PFSK-1 (cell line): ENCODE data around the gene NRCAM.

ENCODE experiments used
- FOXP2 ChIP-seq: optimal IDR thresholded peaks from 2 replicates; pipeline ENCODE3; 2011; ENCODE audit warnings: borderline replicate concordance, control low read depth, inconsistent platforms; ENCODE audit not compliant: insufficient read depth; ENCODE audit errors: extremely low read length, extremely low read depth
- POLR2AphosphoS5 ChIP-seq: IDR thresholded peaks from 2 replicates; pipeline ENCODE4 v1.6.1; 2012; ENCODE audit warnings: low read depth, mild to moderate bottlenecking, control low read depth, low read length, moderate library complexity
- REST ChIP-seq, 2 experiments: IDR thresholded peaks; 2 replicates each; pipeline versions ENCODE4 v1.6.1 to v1.8.0; 2011 to 2012; ENCODE audit warnings: low read depth in 2 of 2, low read length in 2 of 2, control low read depth in 1 of 2, inconsistent platforms in 1 of 2, mild to moderate bottlenecking in 1 of 2, moderate library complexity in 1 of 2; ENCODE audit not compliant: insufficient read depth in 1 of 2
- SIN3A ChIP-seq: IDR thresholded peaks from 2 replicates; pipeline ENCODE4 v1.6.1; 2012; ENCODE audit warnings: mild to moderate bottlenecking, low read length, moderate library complexity, borderline replicate concordance; ENCODE audit not compliant: insufficient read depth
- TAF1 ChIP-seq: IDR thresholded peaks from 2 replicates; pipeline ENCODE4 v1.6.1; 2012; ENCODE audit warnings: low read length, control low read depth, borderline replicate concordance; ENCODE audit not compliant: insufficient read depth

NRCAM gene

GRCh38 chr7:108363659-108364058, 92.6 kb downstream of the NRCAM start:
- TF ChIP-seq REST (IDR thresholded peaks at IDR 0.05; ENCODE audit: insufficient read depth in 1 of 2, low read depth in 2 of 2, low read length in 2 of 2) = no peak
- no peak for TF ChIP-seq SIN3A
- no peak for TF ChIP-seq POLR2AphosphoS5

- TF ChIP-seq REST (IDR thresholded peaks at IDR 0.05; ENCODE audit: insufficient read depth in 1 of 2, low read depth in 2 of 2, low read length in 2 of 2) (no peak), SIN3A (no peak), FOXP2 (no peak), POLR2AphosphoS5 (no peak), TAF1 (no peak)
Observed at GRCh38 chr7:108360058-108360800, 96.0 kb downstream of the NRCAM start.

- no peak for TF ChIP-seq POLR2AphosphoS5
- no peak for TF ChIP-seq SIN3A
- TF ChIP-seq FOXP2 = no peak
- TF ChIP-seq REST (IDR thresholded peaks at IDR 0.05; ENCODE audit: insufficient read depth in 1 of 2, low read depth in 2 of 2, low read length in 2 of 2) = no peak
- no peak for TF ChIP-seq TAF1
Observed at GRCh38 chr7:108358553-108358952, 97.7 kb downstream of the NRCAM start.

- TF ChIP-seq REST (IDR thresholded peaks at IDR 0.05; ENCODE audit: insufficient read depth in 1 of 2, low read depth in 2 of 2, low read length in 2 of 2) (no peak; a peak in 1 of 4 replicates), POLR2AphosphoS5 (no peak), FOXP2 (no peak), SIN3A (no peak), TAF1 (no peak)
Observed at GRCh38 chr7:108351729-108352131, 104.5 kb downstream of the NRCAM start.
